ENCODE data around the gene TRABD.

GRCh38 chr22:50205781-50206569 is 20.3 kb downstream of the TRABD start:
- TF ChIP-seq, protein P1, sequence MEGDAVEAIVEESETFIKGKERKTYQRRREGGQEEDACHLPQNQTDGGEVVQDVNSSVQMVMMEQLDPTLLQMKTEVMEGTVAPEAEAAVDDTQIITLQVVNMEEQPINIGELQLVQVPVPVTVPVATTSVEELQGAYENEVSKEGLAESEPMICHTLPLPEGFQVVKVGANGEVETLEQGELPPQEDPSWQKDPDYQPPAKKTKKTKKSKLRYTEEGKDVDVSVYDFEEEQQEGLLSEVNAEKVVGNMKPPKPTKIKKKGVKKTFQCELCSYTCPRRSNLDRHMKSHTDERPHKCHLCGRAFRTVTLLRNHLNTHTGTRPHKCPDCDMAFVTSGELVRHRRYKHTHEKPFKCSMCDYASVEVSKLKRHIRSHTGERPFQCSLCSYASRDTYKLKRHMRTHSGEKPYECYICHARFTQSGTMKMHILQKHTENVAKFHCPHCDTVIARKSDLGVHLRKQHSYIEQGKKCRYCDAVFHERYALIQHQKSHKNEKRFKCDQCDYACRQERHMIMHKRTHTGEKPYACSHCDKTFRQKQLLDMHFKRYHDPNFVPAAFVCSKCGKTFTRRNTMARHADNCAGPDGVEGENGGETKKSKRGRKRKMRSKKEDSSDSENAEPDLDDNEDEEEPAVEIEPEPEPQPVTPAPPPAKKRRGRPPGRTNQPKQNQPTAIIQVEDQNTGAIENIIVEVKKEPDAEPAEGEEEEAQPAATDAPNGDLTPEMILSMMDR (IDR thresholded peaks at IDR 0.05), result no peak
- no peak for TF ChIP-seq POLR2A (IDR thresholded peaks at IDR 0.05)
- TF ChIP-seq POLR2AphosphoS5 (IDR thresholded peaks at IDR 0.05), result no peak
- no peak for TF ChIP-seq EP300 (IDR thresholded peaks at IDR 0.05)
